ENCODE results near the gene SSH2.
"Not testable (repeated sequence)": the region's sequence is repeated elsewhere in the genome, so short reads cannot be mapped to it uniquely, and the experiment has no call there.

The SSH2 gene

DNA sequence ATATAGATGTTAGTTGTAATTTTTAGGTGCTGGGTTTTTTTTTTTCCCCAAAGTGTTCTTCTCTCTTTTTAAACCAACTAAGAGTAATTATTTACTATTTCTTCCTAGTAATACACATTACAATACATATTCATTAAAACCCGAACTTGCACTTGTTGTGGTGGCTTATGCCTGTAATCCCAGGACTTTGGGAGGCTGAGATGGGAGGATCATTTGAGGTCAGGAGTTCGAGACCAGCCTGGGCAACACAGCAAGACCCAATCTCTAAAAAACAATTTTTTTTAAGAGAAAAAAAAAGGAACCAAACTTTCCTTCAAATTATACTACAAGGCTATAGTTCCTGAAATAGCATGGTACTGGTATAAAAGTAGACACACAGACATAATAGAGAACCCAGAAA lies 15.3 kb upstream of the SSH2 start:
- Histone ChIP-seq H3K4me1 (ENCODE audit: insufficient read depth, low read length) (no peaks in the 10 kb centered on the region), H3K27me3 (ENCODE audit: insufficient read depth, low read length, poor library complexity) (no peaks in the 10 kb centered on the region), H3K9me3 (ENCODE audit: insufficient read depth, low read length, severe bottlenecking) (no peaks in the 10 kb centered on the region), H3K36me3 (ENCODE audit: insufficient read depth, low read length) (no peaks in the 10 kb centered on the region), H4K20me1 (ENCODE audit: insufficient read depth, low read length) (no peaks in the 10 kb centered on the region), H2AFZ (ENCODE audit: low read depth, low read length) (no peak overlapping the region), H3K79me2 (ENCODE audit: insufficient read depth, low read length) (no peaks in the 10 kb centered on the region), H3K4me3 (ENCODE audit: low read depth in 1 of 2, low read length in 2 of 2) (no peak overlapping the region), H3K9ac (ENCODE audit: low read depth, low read length) (no peak overlapping the region), H3K4me2 (ENCODE audit: insufficient read depth, low read length) (no peak overlapping the region), H3K27ac (ENCODE audit: low read length) (no peak overlapping the region)
- no peak for ATAC-seq (ENCODE audit: insufficient read depth, low read depth)
- no peak for DNase-seq
- no peak for TF ChIP-seq EZH2 (IDR thresholded peaks at IDR 0.05; ENCODE audit: borderline replicate concordance, low read depth, low read length, severe bottlenecking)
- no peak for TF ChIP-seq CTCF (IDR thresholded peaks at IDR 0.05; ENCODE audit: borderline replicate concordance, extremely low read depth, low read length, poor library complexity, severe bottlenecking)

GRCh38 chr17:29941334-29941733 lies 11.3 kb upstream of the SSH2 start, which contains the start of gene EFCAB5:
Gene EFCAB5, plus strand, starts transcription at chr17:29941634. Its CDS starts 163 bp downstream, at chr17:29941797.
- Histone ChIP-seq H3K27me3 (ENCODE audit: insufficient read depth, low read length, poor library complexity) (no peaks in the 10 kb centered on the region), H3K36me3 (ENCODE audit: insufficient read depth, low read length) (no peaks in the 10 kb centered on the region), H4K20me1 (ENCODE audit: insufficient read depth, low read length) (no peaks in the 10 kb centered on the region), H3K4me3 (ENCODE audit: low read depth in 1 of 2, low read length in 2 of 2) (no peak within 1 kb of the TSS), H2AFZ (ENCODE audit: low read depth, low read length) (no peak within 1 kb of the TSS), H3K4me2 (ENCODE audit: insufficient read depth, low read length) (no peak within 1 kb of the TSS), H3K79me2 (ENCODE audit: insufficient read depth, low read length) (no peaks in the 10 kb centered on the region), H3K9me3 (ENCODE audit: insufficient read depth, low read length, severe bottlenecking) (no peaks in the 10 kb centered on the region), H3K27ac (ENCODE audit: low read length) (no peak within 1 kb of the TSS), H3K4me1 (ENCODE audit: insufficient read depth, low read length) (no peaks in the 10 kb centered on the region), H3K9ac (ENCODE audit: low read depth, low read length) (no peak within 1 kb of the TSS)
- DNase-seq = no peak
- no peak for ATAC-seq (ENCODE audit: insufficient read depth, low read depth)
- no peak for TF ChIP-seq CTCF (IDR thresholded peaks at IDR 0.05; ENCODE audit: borderline replicate concordance, extremely low read depth, low read length, poor library complexity, severe bottlenecking)
- no peak for TF ChIP-seq EZH2 (IDR thresholded peaks at IDR 0.05; ENCODE audit: borderline replicate concordance, low read depth, low read length, severe bottlenecking)

- no peak for TF ChIP-seq CTCF (IDR thresholded peaks at IDR 0.05; ENCODE audit: borderline replicate concordance, extremely low read depth, low read length, poor library complexity, severe bottlenecking)
- TF ChIP-seq EZH2 (IDR thresholded peaks at IDR 0.05; ENCODE audit: borderline replicate concordance, low read depth, low read length, severe bottlenecking) = no peak
- H2AFZ ChIP-seq (ENCODE audit: low read depth, low read length) = no peak overlapping the region
- no peaks in the 10 kb centered on the region for H3K79me2 ChIP-seq (ENCODE audit: insufficient read depth, low read length)
- H3K4me1 ChIP-seq (ENCODE audit: insufficient read depth, low read length) = peaks cover 3% of the 10 kb centered on the region
- H3K27ac ChIP-seq (ENCODE audit: low read length) = no peak overlapping the region
- ATAC-seq (ENCODE audit: insufficient read depth, low read depth) (no peak), DNase-seq (no peak)
- H3K9me3 ChIP-seq (ENCODE audit: insufficient read depth, low read length, severe bottlenecking) = no peaks in the 10 kb centered on the region
- no peaks in the 10 kb centered on the region for H4K20me1 ChIP-seq (ENCODE audit: insufficient read depth, low read length)
- no peak overlapping the region for H3K4me2 ChIP-seq (ENCODE audit: insufficient read depth, low read length)
- no peaks in the 10 kb centered on the region for H3K27me3 ChIP-seq (ENCODE audit: insufficient read depth, low read length, poor library complexity)
- no peak overlapping the region for H3K9ac ChIP-seq (ENCODE audit: low read depth, low read length)
- H3K4me3 ChIP-seq (ENCODE audit: low read depth in 1 of 2, low read length in 2 of 2) = no peak overlapping the region
- H3K36me3 ChIP-seq (ENCODE audit: insufficient read depth, low read length) = no peaks in the 10 kb centered on the region
Measured at GRCh38 chr17:29936724-29937123, 6.7 kb upstream of the SSH2 start.

GRCh38 chr17:29935909-29936308 lies 5.9 kb upstream of the SSH2 start:
- not testable (repeated sequence) for H3K9me3 ChIP-seq (ENCODE audit: insufficient read depth, low read length, severe bottlenecking); ATAC-seq (ENCODE audit: insufficient read depth, low read depth); H3K79me2 ChIP-seq (ENCODE audit: insufficient read depth, low read length); H4K20me1 ChIP-seq (ENCODE audit: insufficient read depth, low read length); H3K4me2 ChIP-seq (ENCODE audit: insufficient read depth, low read length); DNase-seq; H3K36me3 ChIP-seq (ENCODE audit: insufficient read depth, low read length); H2AFZ ChIP-seq (ENCODE audit: low read depth, low read length); H3K9ac ChIP-seq (ENCODE audit: low read depth, low read length); H3K27ac ChIP-seq (ENCODE audit: low read length); H3K27me3 ChIP-seq (ENCODE audit: insufficient read depth, low read length, poor library complexity); H3K4me3 ChIP-seq (ENCODE audit: low read depth in 1 of 2, low read length in 2 of 2)
- peaks cover 10% of the 10 kb centered on the region for H3K4me1 ChIP-seq (ENCODE audit: insufficient read depth, low read length)
